HepG2 (cell line): ENCODE measurements around the gene WSB2. TPM values are rescaled to one million over a fixed set of nuclear protein-coding genes. Genes with fewer than 3 reads are reported as not detected.

Experiments
- ATAC-seq: fragments of 200-7000 bp; cut with Tn5 transposase; 3 replicates; pipeline ENCODE4 v1.9.1; 2020; ENCODE audit warnings: mild to moderate bottlenecking, moderate library complexity
- BruUV-seq: library from RNA; stranded (reverse); fragments of 400-500 nt; replicated peaks from 2 replicates; lab custom pipeline; 2021; lab: Mats Ljungman, UMichigan
- CTCF ChIA-PET: fragments of 300-600 bp; formaldehyde crosslinking; extraction: SDS; loops from one replicate; lab custom pipeline; 2021; ENCODE audit warnings: low total read pairs, inconsistent platforms, low intra/inter-chr PET ratio; lab: Yijun Ruan, JAX
- POLR2A ChIA-PET: fragments of 350-600 bp; sonication (Branson Sonifier 250); formaldehyde crosslinking; loops from one replicate; lab custom pipeline; 2020; ENCODE audit warnings: antibody characterized with exemption, inconsistent platforms; lab: Yijun Ruan, JAX
- DNase-seq: peaks from one replicate; pipeline ENCODE4 v3.0.0-alpha.2; 2015; ENCODE audit warnings: low spot score
- FAIRE-seq: peaks from 3 replicates; lab custom pipeline; 2011; peaks lifted over from hg19 to GRCh38; lab: Jason Lieb, UNC
- H2AFZ ChIP-seq: one replicate; pipeline ENCODE4 v1.6.1; 2011; ENCODE audit warnings: low read length, inconsistent platforms
- H3K27ac ChIP-seq: fragments of 300-600 bp; 3 replicates; pipeline ENCODE4 v1.8.0; 2011; ENCODE audit warnings: mixed run types, mild to moderate bottlenecking, mixed read lengths, low read length, inconsistent platforms; ENCODE audit not compliant: insufficient read depth; ENCODE audit errors: extremely low read length
- H3K27me3 ChIP-seq, 2 experiments: fragments of 200-600 bp in 1 of 2; 2 replicates in 1 of 2; 3 replicates in 1 of 2; pipeline versions ENCODE4 v1.6.0 to v1.8.0; 2011; ENCODE audit warnings: low read length in 2 of 2, mild to moderate bottlenecking in 2 of 2, moderate library complexity in 2 of 2, inconsistent platforms in 1 of 2; ENCODE audit not compliant: insufficient read depth in 2 of 2, control insufficient read depth in 1 of 2
- H3K36me3 ChIP-seq, 2 experiments: fragments of 200-600 bp in 1 of 2; replicated peaks in 1 of 2; 2 replicates in 1 of 2; 3 replicates in 1 of 2; pipeline versions ENCODE4 v1.5.1 to v1.8.0; 2011; ENCODE audit warnings: low read length in 2 of 2, inconsistent platforms in 1 of 2; ENCODE audit not compliant: insufficient read depth in 2 of 2, control insufficient read depth in 1 of 2
- H3K4me1 ChIP-seq: 2 replicates; pipeline ENCODE4 v1.5.1; 2012; ENCODE audit warnings: low read length, inconsistent platforms; ENCODE audit not compliant: insufficient read depth
- H3K4me2 ChIP-seq: 2 replicates; pipeline ENCODE4 v1.6.0; 2011; ENCODE audit warnings: low read depth, low read length, inconsistent platforms
- H3K4me3 ChIP-seq, 3 experiments: fragments of 200-600 bp in 1 of 3; sonication (generic), shearing (Covaris generic) in 1 of 3; replicated peaks in 1 of 3; 2 replicates each; pipeline ENCODE4 v1.5.1; 2011 to 2016; ENCODE audit warnings: low read length in 3 of 3, inconsistent platforms in 2 of 3, low read depth in 2 of 3, mild to moderate bottlenecking in 2 of 3, control low read depth in 1 of 3, mixed read lengths in 1 of 3; ENCODE audit not compliant: insufficient read depth in 1 of 3
- H3K79me2 ChIP-seq: one replicate; pipeline ENCODE4 v1.6.1; 2011; ENCODE audit warnings: low read length, inconsistent platforms; ENCODE audit not compliant: insufficient read depth
- H3K9ac ChIP-seq: 2 replicates; pipeline ENCODE4 v1.6.0; 2011; ENCODE audit warnings: mild to moderate bottlenecking, low read depth, low read length, inconsistent platforms; ENCODE audit not compliant: insufficient read depth
- H3K9me3 ChIP-seq: 2 replicates; pipeline ENCODE4 v1.5.1; 2012; ENCODE audit warnings: mild to moderate bottlenecking, low read length
- H4K20me1 ChIP-seq: 2 replicates; pipeline ENCODE4 v1.6.0; 2011; ENCODE audit warnings: inconsistent platforms, mild to moderate bottlenecking, low read length, moderate library complexity; ENCODE audit not compliant: insufficient read depth
- CBX5 ChIP-seq: sonication (generic); formaldehyde crosslinking; IDR thresholded peaks from 2 replicates; pipeline ENCODE4 v1.4.0; 2020; ENCODE audit warnings: missing genetic modification reagents, borderline replicate concordance
- FLYWCH1 ChIP-seq: sonication (generic); formaldehyde crosslinking; IDR thresholded peaks from 2 replicates; pipeline ENCODE4 v1.8.1; 2023; ENCODE audit warnings: mild to moderate bottlenecking, missing genetic modification reagents
- NR2C2 ChIP-seq: sonication (generic); formaldehyde crosslinking; IDR thresholded peaks from 2 replicates; pipeline ENCODE4 v1.4.0; 2020; ENCODE audit warnings: missing genetic modification reagents, mild to moderate bottlenecking, moderate library complexity, borderline replicate concordance
- PITX1 ChIP-seq: sonication (generic); formaldehyde crosslinking; IDR thresholded peaks from 2 replicates; pipeline ENCODE4 v1.5.1; 2020; ENCODE audit warnings: mild to moderate bottlenecking, missing genetic modification reagents
- RORA ChIP-seq: sonication (generic); formaldehyde crosslinking; IDR thresholded peaks from 2 replicates; pipeline ENCODE4 v1.5.0; 2020; ENCODE audit warnings: mild to moderate bottlenecking, missing genetic modification reagents, moderate library complexity
- ZFX ChIP-seq: sonication (generic); formaldehyde crosslinking; IDR thresholded peaks from 2 replicates; pipeline ENCODE4 v1.4.0; 2020; ENCODE audit warnings: mild to moderate bottlenecking, low read depth, missing genetic modification reagents, moderate library complexity
- ZNF335 ChIP-seq: sonication (generic); formaldehyde crosslinking; IDR thresholded peaks from 2 replicates; pipeline ENCODE4 v1.4.0; 2020; ENCODE audit warnings: missing genetic modification reagents
- WGBS: methylation state at CpG from one replicate; pipeline ENCODE4 v1.1.6; 2017; ENCODE audit warnings: low lambda C conversion rate; 5-methylcytosine and 5-hydroxymethylcytosine counted together
- in situ Hi-C: cut with HindIII; loops from 2 replicates; pipeline ENCODE4 v1.10.0; 2017; ENCODE audit warnings: low pct_unique_long_range_greater_than_20kb; ENCODE audit not compliant: extremely low pct_ligation_motif_present
- intact Hi-C: fragments of 100-400 bp; cut with micrococcal nuclease; formaldehyde crosslinking; loops from one replicate; pipeline ENCODE4 v1.10.0; 2022; ENCODE audit not compliant: unreplicated experiment
- polyA plus RNA-seq, 8 experiments: library from polyadenylated mRNA; depleted of rRNA in 3 of 8; stranded (reverse) in 7 of 8; unstranded in 1 of 8; fragments of >200 nt; fragmentation: Illumina TruSeq in 4 of 8; extraction: Trizol in 4 of 8; gene quantifications; 2 replicates each; pipeline versions ENCODE4 v1.2.1 to v1.2.3, GENCODE V29; 2011 to 2016; ENCODE audit warnings: low read depth in 4 of 8, missing spikeins in 1 of 8, mixed read lengths in 1 of 8; ENCODE audit not compliant: insufficient read depth in 1 of 8
- total RNA-seq, 5 experiments: library from RNA; depleted of rRNA; stranded (reverse); fragments of >200 nt; fragmentation: Illumina TruSeq; extraction: Trizol; gene quantifications; 2 replicates each; pipeline ENCODE4 v1.2.3, GENCODE V29; 2016; ENCODE audit warnings: low read depth in 1 of 5
- TF ChIP-seq, protein P1 (sequence below): sonication (generic); formaldehyde crosslinking; IDR thresholded peaks from 2 replicates; pipeline ENCODE4 v1.5.0; 2020; ENCODE audit warnings: mild to moderate bottlenecking, missing genetic modification reagents
- TF ChIP-seq, protein P2 (sequence below): sonication (generic); formaldehyde crosslinking; IDR thresholded peaks from 2 replicates; pipeline ENCODE4 v1.8.0; 2022; ENCODE audit warnings: missing genetic modification reagents, low read depth, mild to moderate bottlenecking, borderline replicate concordance
- TF ChIP-seq, protein P3 (sequence below): sonication (generic); formaldehyde crosslinking; IDR thresholded peaks from 2 replicates; pipeline ENCODE4 v1.4.0; 2020; ENCODE audit warnings: missing genetic modification reagents
- TF ChIP-seq, protein P4 (sequence below): sonication (generic); formaldehyde crosslinking; IDR thresholded peaks from 2 replicates; pipeline ENCODE4 v1.5.0; 2020; ENCODE audit warnings: mild to moderate bottlenecking, low read depth, missing genetic modification reagents, borderline replicate concordance
- TF ChIP-seq, protein P5 (sequence below): sonication (generic); formaldehyde crosslinking; IDR thresholded peaks from 2 replicates; pipeline ENCODE4 v1.5.1; 2020; ENCODE audit warnings: missing genetic modification reagents, mild to moderate bottlenecking, borderline replicate concordance

WSB2 gene
- total and polyA plus RNA-seq, 2 of the 13 experiments (the other 11 are each of a cell fraction or from before 2014, with no cell fraction given) = 31.0 to 82.8 TPM

DNA sequence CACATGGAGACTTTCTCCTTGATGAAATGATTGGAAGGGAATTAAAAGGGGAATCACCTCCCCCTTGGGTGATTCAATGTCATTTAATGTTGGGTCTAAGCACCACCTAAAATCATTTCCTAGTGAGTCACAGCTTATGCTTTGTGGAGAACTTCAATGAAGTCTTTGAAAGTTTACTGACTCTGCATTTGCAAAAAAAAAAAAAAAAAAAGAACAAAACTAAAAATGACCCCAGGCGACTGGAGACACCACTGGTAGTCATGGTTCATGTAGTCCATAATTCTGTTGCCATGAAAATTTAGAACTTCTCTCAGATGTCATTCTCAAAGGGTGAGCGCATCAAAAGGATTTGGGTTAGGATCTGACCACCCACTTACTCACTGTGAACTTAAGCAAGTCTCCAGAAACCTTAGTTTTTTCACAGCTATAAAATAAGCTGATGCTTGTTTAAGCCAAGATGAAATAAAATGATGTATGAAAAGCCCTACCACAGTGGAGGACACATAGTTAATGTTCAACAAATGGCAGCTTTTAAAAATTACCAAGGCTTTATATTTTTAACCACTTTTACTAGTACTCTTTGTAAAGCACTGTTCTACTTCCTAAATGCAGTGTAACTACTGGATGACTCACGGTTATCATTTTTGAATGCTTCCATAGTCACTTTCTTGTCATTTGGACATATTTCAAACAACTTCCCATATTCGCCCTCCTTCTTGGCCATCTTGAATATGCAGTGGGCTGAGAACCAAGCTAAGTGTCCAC, 74.1 kb downstream of the WSB2 start:
- Histone ChIP-seq H2AFZ (no peak overlapping the region), H3K36me3 (no peaks in the 10 kb centered on the region), H3K9ac (no peak overlapping the region), H3K4me3 (no peak overlapping the region), H3K4me1 (0 out of 2 replicates have a peak, but pooled peaks cover 6% of the 10 kb centered on the region), H3K27ac (no peak overlapping the region), H3K27me3 (no peaks in the 10 kb centered on the region), H3K79me2 (no peaks in the 10 kb centered on the region), H3K9me3 (no peaks in the 10 kb centered on the region), H3K4me2 (no peak overlapping the region), H4K20me1 (no peaks in the 10 kb centered on the region)
- FAIRE-seq = no peak
- no peak for ATAC-seq
- BruUV-seq = no TSS peak
- ChIA-PET POLR2A (no interaction called here), CTCF (no interaction called here)
- in situ Hi-C loops = no loop called here
- intact Hi-C loops = no loop called here
- 27% methylated on average over 4 of the region's 4 CpGs for WGBS
- DNase-seq = no peak
- TF ChIP-seq, protein P1, sequence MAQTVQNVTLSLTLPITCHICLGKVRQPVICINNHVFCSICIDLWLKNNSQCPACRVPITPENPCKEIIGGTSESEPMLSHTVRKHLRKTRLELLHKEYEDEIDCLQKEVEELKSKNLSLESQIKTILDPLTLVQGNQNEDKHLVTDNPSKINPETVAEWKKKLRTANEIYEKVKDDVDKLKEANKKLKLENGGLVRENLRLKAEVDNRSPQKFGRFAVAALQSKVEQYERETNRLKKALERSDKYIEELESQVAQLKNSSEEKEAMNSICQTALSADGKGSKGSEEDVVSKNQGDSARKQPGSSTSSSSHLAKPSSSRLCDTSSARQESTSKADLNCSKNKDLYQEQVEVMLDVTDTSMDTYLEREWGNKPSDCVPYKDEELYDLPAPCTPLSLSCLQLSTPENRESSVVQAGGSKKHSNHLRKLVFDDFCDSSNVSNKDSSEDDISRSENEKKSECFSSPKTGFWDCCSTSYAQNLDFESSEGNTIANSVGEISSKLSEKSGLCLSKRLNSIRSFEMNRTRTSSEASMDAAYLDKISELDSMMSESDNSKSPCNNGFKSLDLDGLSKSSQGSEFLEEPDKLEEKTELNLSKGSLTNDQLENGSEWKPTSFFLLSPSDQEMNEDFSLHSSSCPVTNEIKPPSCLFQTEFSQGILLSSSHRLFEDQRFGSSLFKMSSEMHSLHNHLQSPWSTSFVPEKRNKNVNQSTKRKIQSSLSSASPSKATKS (CRISPR knock-in tag) = no peak
- TF ChIP-seq, protein P2, sequence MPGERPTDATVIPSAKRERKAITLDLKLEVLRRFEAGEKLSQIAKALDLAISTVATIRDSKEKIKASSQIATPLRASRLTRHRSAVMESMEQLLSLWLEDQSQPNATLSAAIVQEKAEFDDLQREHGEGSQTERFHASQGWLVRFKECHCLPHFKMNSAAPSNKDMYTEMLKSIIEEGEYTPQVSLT (CRISPR knock-in tag) = no peak
- TF ChIP-seq, protein P3, sequence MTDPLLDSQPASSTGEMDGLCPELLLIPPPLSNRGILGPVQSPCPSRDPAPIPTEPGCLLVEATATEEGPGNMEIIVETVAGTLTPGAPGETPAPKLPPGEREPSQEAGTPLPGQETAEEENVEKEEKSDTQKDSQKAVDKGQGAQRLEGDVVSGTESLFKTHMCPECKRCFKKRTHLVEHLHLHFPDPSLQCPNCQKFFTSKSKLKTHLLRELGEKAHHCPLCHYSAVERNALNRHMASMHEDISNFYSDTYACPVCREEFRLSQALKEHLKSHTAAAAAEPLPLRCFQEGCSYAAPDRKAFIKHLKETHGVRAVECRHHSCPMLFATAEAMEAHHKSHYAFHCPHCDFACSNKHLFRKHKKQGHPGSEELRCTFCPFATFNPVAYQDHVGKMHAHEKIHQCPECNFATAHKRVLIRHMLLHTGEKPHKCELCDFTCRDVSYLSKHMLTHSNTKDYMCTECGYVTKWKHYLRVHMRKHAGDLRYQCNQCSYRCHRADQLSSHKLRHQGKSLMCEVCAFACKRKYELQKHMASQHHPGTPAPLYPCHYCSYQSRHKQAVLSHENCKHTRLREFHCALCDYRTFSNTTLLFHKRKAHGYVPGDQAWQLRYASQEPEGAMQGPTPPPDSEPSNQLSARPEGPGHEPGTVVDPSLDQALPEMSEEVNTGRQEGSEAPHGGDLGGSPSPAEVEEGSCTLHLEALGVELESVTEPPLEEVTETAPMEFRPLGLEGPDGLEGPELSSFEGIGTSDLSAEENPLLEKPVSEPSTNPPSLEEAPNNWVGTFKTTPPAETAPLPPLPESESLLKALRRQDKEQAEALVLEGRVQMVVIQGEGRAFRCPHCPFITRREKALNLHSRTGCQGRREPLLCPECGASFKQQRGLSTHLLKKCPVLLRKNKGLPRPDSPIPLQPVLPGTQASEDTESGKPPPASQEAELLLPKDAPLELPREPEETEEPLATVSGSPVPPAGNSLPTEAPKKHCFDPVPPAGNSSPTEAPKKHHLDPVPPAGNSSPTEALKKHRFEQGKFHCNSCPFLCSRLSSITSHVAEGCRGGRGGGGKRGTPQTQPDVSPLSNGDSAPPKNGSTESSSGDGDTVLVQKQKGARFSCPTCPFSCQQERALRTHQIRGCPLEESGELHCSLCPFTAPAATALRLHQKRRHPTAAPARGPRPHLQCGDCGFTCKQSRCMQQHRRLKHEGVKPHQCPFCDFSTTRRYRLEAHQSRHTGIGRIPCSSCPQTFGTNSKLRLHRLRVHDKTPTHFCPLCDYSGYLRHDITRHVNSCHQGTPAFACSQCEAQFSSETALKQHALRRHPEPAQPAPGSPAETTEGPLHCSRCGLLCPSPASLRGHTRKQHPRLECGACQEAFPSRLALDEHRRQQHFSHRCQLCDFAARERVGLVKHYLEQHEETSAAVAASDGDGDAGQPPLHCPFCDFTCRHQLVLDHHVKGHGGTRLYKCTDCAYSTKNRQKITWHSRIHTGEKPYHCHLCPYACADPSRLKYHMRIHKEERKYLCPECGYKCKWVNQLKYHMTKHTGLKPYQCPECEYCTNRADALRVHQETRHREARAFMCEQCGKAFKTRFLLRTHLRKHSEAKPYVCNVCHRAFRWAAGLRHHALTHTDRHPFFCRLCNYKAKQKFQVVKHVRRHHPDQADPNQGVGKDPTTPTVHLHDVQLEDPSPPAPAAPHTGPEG = no peak
- TF ChIP-seq ZNF335 (CRISPR knock-in tag) (no peak), PITX1 (CRISPR knock-in tag) (no peak), ZFX (CRISPR knock-in tag) (no peak), FLYWCH1 (CRISPR knock-in tag) (no peak), NR2C2 (CRISPR knock-in tag) (no peak), RORA (no peak), CBX5 (CRISPR knock-in tag) (no peak)
- TF ChIP-seq, protein P4, sequence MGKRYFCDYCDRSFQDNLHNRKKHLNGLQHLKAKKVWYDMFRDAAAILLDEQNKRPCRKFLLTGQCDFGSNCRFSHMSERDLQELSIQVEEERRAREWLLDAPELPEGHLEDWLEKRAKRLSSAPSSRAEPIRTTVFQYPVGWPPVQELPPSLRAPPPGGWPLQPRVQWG (CRISPR knock-in tag) = no peak
- TF ChIP-seq, protein P5, sequence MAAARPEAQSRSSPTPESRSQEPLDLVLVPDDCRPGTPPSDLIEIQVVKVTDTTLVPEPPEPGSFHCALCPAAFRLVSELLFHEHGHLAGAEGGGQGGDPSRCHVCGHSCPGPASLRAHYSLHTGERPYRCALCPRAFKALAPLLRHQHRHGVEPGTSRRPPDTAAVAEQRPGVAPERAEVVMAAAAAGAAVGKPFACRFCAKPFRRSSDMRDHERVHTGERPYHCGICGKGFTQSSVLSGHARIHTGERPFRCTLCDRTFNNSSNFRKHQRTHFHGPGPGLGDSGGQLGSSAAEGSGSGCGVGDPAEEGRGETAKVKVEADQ (CRISPR knock-in tag) = no peak
